Uterus (tissue), 2 donors: ENCODE data around the gene SLC4A2.

Experiments
- POLR2A ChIP-seq, 2 donors: fragments of 450-650 bp; IDR thresholded peaks; one replicate each; pipeline ENCODE4 v1.6.1; 2016; ENCODE audit warnings: antibody characterized with exemption in 2 of 2, mild to moderate bottlenecking in 1 of 2, moderate library complexity in 1 of 2
- TF ChIP-seq, protein P1 (sequence below), 4 experiments: fragments of 200-600 bp in 2 of 4; fragments of 450-650 bp in 2 of 4; sonication (generic) in 2 of 4; IDR thresholded peaks; one replicate each; pipeline ENCODE4 v1.5.1; 2016 to 2019; ENCODE audit warnings: antibody characterized with exemption in 4 of 4, mild to moderate bottlenecking in 2 of 4, moderate library complexity in 1 of 4

DNA sequence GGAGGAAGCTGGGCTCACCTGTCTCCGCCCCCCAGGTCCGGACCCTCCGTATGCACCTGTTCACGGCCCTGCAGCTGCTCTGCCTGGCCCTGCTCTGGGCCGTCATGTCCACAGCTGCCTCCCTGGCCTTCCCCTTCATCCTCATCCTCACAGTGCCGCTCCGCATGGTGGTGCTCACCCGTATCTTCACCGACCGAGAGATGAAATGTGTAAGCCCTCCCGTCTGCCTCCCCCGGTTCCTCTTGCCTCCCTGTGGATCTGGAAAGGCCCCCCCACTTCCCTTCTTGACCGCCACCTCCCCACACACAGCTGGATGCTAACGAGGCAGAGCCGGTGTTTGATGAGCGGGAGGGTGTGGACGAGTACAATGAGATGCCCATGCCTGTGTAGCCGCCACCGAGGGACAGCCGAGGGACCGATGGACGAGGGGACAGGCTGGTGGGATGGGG, 16.6 kb downstream of the SLC4A2 start:
- TF ChIP-seq, protein P1, sequence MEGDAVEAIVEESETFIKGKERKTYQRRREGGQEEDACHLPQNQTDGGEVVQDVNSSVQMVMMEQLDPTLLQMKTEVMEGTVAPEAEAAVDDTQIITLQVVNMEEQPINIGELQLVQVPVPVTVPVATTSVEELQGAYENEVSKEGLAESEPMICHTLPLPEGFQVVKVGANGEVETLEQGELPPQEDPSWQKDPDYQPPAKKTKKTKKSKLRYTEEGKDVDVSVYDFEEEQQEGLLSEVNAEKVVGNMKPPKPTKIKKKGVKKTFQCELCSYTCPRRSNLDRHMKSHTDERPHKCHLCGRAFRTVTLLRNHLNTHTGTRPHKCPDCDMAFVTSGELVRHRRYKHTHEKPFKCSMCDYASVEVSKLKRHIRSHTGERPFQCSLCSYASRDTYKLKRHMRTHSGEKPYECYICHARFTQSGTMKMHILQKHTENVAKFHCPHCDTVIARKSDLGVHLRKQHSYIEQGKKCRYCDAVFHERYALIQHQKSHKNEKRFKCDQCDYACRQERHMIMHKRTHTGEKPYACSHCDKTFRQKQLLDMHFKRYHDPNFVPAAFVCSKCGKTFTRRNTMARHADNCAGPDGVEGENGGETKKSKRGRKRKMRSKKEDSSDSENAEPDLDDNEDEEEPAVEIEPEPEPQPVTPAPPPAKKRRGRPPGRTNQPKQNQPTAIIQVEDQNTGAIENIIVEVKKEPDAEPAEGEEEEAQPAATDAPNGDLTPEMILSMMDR (IDR thresholded peaks at IDR 0.05): no peak
- no peak for TF ChIP-seq POLR2A (IDR thresholded peaks at IDR 0.05)
